Transverse colon (tissue), 4 donors: ENCODE measurements around the gene ADGB. TPM values are rescaled to one million over a fixed set of nuclear protein-coding genes. Genes with fewer than 3 reads are reported as not detected.

Source experiments
- DNase-seq: peaks from one replicate; pipeline ENCODE4 v3.0.0-alpha.2; 2019
- H3K27ac ChIP-seq, 4 donors: fragments of 200-600 bp; sonication (generic); 2 replicates each; pipeline ENCODE4 v1.5.1; 2016 to 2018; ENCODE audit warnings: inconsistent platforms in 4 of 4
- H3K27me3 ChIP-seq: fragments of 200-600 bp; sonication (generic); 2 replicates; pipeline ENCODE4 v1.5.1; 2017; ENCODE audit warnings: inconsistent platforms
- H3K36me3 ChIP-seq, 4 donors: fragments of 200-600 bp; sonication (generic); 2 replicates each; pipeline ENCODE4 v1.5.1; 2017 to 2019; ENCODE audit warnings: inconsistent platforms in 4 of 4
- H3K4me1 ChIP-seq, 4 donors: fragments of 200-600 bp; sonication (generic); 2 replicates each; pipeline ENCODE4 v1.5.1; 2017 to 2020; ENCODE audit warnings: inconsistent platforms in 4 of 4
- H3K4me3 ChIP-seq, 4 donors: fragments of 200-600 bp; sonication (generic); 1 replicate in 1 of 4; 2 replicates in 3 of 4; pipeline versions ENCODE4 v1.5.1 to v1.6.1; 2017 to 2019; ENCODE audit warnings: inconsistent platforms in 4 of 4
- H3K9me3 ChIP-seq, 2 donors: fragments of 200-600 bp; sonication (generic); 2 replicates each; pipeline ENCODE4 v1.5.1; 2017 to 2019; ENCODE audit warnings: inconsistent platforms in 2 of 2
- CTCF ChIP-seq, 5 experiments: fragments of 200-600 bp in 3 of 5; fragments of 450-650 bp in 2 of 5; sonication (generic) in 3 of 5; IDR thresholded peaks; 1 replicate in 2 of 5; 2 replicates in 3 of 5; pipeline ENCODE4 v1.5.1; 2016 to 2017; ENCODE audit warnings: antibody characterized with exemption in 5 of 5, inconsistent platforms in 3 of 5, mild to moderate bottlenecking in 2 of 5, moderate library complexity in 1 of 5
- EP300 ChIP-seq: sonication (generic); formaldehyde crosslinking; IDR thresholded peaks from one replicate; pipeline ENCODE4 v1.6.1; 2017; ENCODE audit warnings: antibody characterized with exemption, low read depth
- POLR2A ChIP-seq: fragments of 450-650 bp; IDR thresholded peaks from one replicate; pipeline ENCODE4 v1.6.1; 2016; ENCODE audit warnings: antibody characterized with exemption, mild to moderate bottlenecking, moderate library complexity
- POLR2AphosphoS5 ChIP-seq, 3 donors: sonication (generic); formaldehyde crosslinking; IDR thresholded peaks; one replicate each; pipeline ENCODE4 v1.6.1; 2016; ENCODE audit warnings: antibody characterized with exemption in 3 of 3
- WGBS, 2 donors: methylation state at CpG; one replicate each; pipeline ENCODE4 v1.1.5; 2018; ENCODE audit warnings: low coverage in 1 of 2; 5-methylcytosine and 5-hydroxymethylcytosine counted together
- in situ Hi-C, 4 donors: fragments of 200-750 bp; cut with MboI; loops; one replicate each; pipeline versions ENCODE4 v1.15.0 to v1.15.1; 2017; ENCODE audit warnings: low sequenced_read_pairs in 3 of 4, low pct_ligation_motif_present in 1 of 4, low pct_unique_long_range_greater_than_20kb in 1 of 4
- intact Hi-C: fragments of 100-400 bp; cut with DNase I; formaldehyde crosslinking; loops from one replicate; pipeline ENCODE4 v1.15.1; 2023; ENCODE audit warnings: low total_unique reads
- total RNA-seq, 4 donors: library from RNA; depleted of rRNA; stranded (reverse); fragments of >200 nt; gene quantifications; one replicate each; pipeline ENCODE4 v1.1.0, GENCODE V29; 2016

Gene ADGB
- total RNA-seq, 4 donors from 2014 or later: 1.1 to 28.7 (median 3.2) TPM

- H3K9me3 ChIP-seq: no peaks in the 10 kb centered on the region
- no peak overlapping the region for H3K27ac ChIP-seq
- no peak for DNase-seq
- H3K4me1 ChIP-seq: no peaks in the 10 kb centered on the region
- no peaks in the 10 kb centered on the region for H3K36me3 ChIP-seq
- 80 to 83% methylated on average over 3 of the region's 3 CpGs for WGBS, 2 donors
- H3K4me3 ChIP-seq: no peak overlapping the region
- H3K27me3 ChIP-seq: no peaks in the 10 kb centered on the region
- TF ChIP-seq POLR2AphosphoS5 (IDR thresholded peaks at IDR 0.05) (no peak), POLR2A (no peak), EP300 (no peak), CTCF (IDR thresholded peaks at IDR 0.05) (no peak)
- intact Hi-C loops: no loop called here
- in situ Hi-C loops: no loop called here
Measured at GRCh38 chr6:146739696-146740095, 140.9 kb downstream of the ADGB start.

GRCh38 chr6:146741609-146742008 lies 142.8 kb downstream of the ADGB start:
- no peak overlapping the region for H3K4me3 ChIP-seq
- H3K9me3 ChIP-seq: no peaks in the 10 kb centered on the region
- no peak for TF ChIP-seq POLR2A
- TF ChIP-seq EP300: no peak
- no peak for TF ChIP-seq CTCF (IDR thresholded peaks at IDR 0.05)
- TF ChIP-seq POLR2AphosphoS5 (IDR thresholded peaks at IDR 0.05): no peak
- no peak overlapping the region for H3K27ac ChIP-seq
- no peaks in the 10 kb centered on the region for H3K36me3 ChIP-seq
- no peaks in the 10 kb centered on the region for H3K4me1 ChIP-seq
- no peaks in the 10 kb centered on the region for H3K27me3 ChIP-seq
- in situ Hi-C loops: no loop called here
- DNase-seq: no peak
- intact Hi-C loops: no loop called here

GRCh38 chr6:146753306-146753705 lies 154.5 kb downstream of the ADGB start:
- 73 to 80% methylated on average over 2 of the region's 2 CpGs for WGBS, 2 donors
- DNase-seq: no peak
- intact Hi-C loops (no loop called here), in situ Hi-C loops (no loop called here)
- Histone ChIP-seq H3K4me3 (no peak overlapping the region), H3K27ac (no peak overlapping the region), H3K27me3 (no peaks in the 10 kb centered on the region), H3K4me1 (no peaks in the 10 kb centered on the region), H3K36me3 (no peaks in the 10 kb centered on the region), H3K9me3 (no peaks in the 10 kb centered on the region)
- TF ChIP-seq CTCF (IDR thresholded peaks at IDR 0.05) (no peak), POLR2AphosphoS5 (IDR thresholded peaks at IDR 0.05) (no peak), EP300 (no peak), POLR2A (no peak)

GRCh38 chr6:146767632-146768031 lies 168.9 kb downstream of the ADGB start:
- WGBS, 2 donors: 74% methylated on average over 1 of the region's 1 CpG; no CpG with 5 or more reads in 1 of the 2 donors
- no peaks in the 10 kb centered on the region for H3K4me1 ChIP-seq
- H3K36me3 ChIP-seq: no peaks in the 10 kb centered on the region
- no peak for DNase-seq
- no peak overlapping the region for H3K27ac ChIP-seq
- H3K27me3 ChIP-seq: no peaks in the 10 kb centered on the region
- H3K4me3 ChIP-seq: no peak overlapping the region
- TF ChIP-seq CTCF (IDR thresholded peaks at IDR 0.05) (no peak), POLR2AphosphoS5 (IDR thresholded peaks at IDR 0.05) (no peak), EP300 (no peak), POLR2A (no peak)
- in situ Hi-C loops (no loop called here), intact Hi-C loops (no loop called here)
- no peaks in the 10 kb centered on the region for H3K9me3 ChIP-seq
